KMS-11 (cell line): ENCODE results near the gene DENND5B.
"Not testable (repeated sequence)": the region's sequence is repeated elsewhere in the genome, so short reads cannot be mapped to it uniquely, and the experiment has no call there.

Experiments used
- H2AFZ ChIP-seq: fragments of 200-600 bp; sonication (generic); 2 replicates; pipeline ENCODE4 v1.6.1; 2016; ENCODE audit warnings: antibody characterized with exemption, mixed run types, low read depth
- H3K27ac ChIP-seq: fragments of 200-600 bp; sonication (generic); 2 replicates; pipeline ENCODE4 v1.6.1; 2016; ENCODE audit warnings: mild to moderate bottlenecking, mixed run types
- H3K27me3 ChIP-seq: fragments of 200-600 bp; sonication (generic); 2 replicates; pipeline ENCODE4 v1.6.1; 2017; ENCODE audit warnings: mild to moderate bottlenecking, low read depth, mixed run types, moderate library complexity; ENCODE audit not compliant: insufficient read depth
- H3K36me3 ChIP-seq: fragments of 200-600 bp; sonication (generic); 2 replicates; pipeline ENCODE4 v1.6.1; 2017; ENCODE audit warnings: mild to moderate bottlenecking, mixed run types; ENCODE audit not compliant: insufficient read depth
- H3K4me1 ChIP-seq: fragments of 200-600 bp; sonication (generic); 2 replicates; pipeline ENCODE4 v1.6.1; 2016; ENCODE audit warnings: mild to moderate bottlenecking, low read depth, mixed run types; ENCODE audit not compliant: poor library complexity, severe bottlenecking
- H3K4me2 ChIP-seq: fragments of 200-600 bp; sonication (generic); 2 replicates; pipeline ENCODE4 v1.7.0; 2016; ENCODE audit warnings: mild to moderate bottlenecking, mixed run types
- H3K4me3 ChIP-seq: fragments of 200-600 bp; sonication (generic); IDR thresholded peaks from 2 replicates; pipeline ENCODE4 v1.6.1; 2017; ENCODE audit warnings: low read depth, low read length, mixed read lengths; ENCODE audit not compliant: insufficient read depth
- H3K79me2 ChIP-seq: fragments of 200-600 bp; sonication (generic); 2 replicates; pipeline ENCODE4 v1.6.1; 2016; ENCODE audit warnings: low read depth, mixed run types; ENCODE audit not compliant: insufficient read depth
- H3K9ac ChIP-seq: fragments of 200-600 bp; sonication (generic); 2 replicates; pipeline ENCODE4 v1.6.1; 2016; ENCODE audit warnings: mild to moderate bottlenecking, mixed run types
- H4K20me1 ChIP-seq: fragments of 200-600 bp; sonication (generic); 2 replicates; pipeline ENCODE4 v1.6.1; 2016; ENCODE audit warnings: mild to moderate bottlenecking, mixed run types; ENCODE audit not compliant: insufficient read depth
- CTCF ChIP-seq: fragments of 200-600 bp; sonication (generic); conservative IDR thresholded peaks from 2 replicates; pipeline ENCODE4 v1.6.1; 2017; ENCODE audit warnings: low read depth, mild to moderate bottlenecking, antibody characterized with exemption, low read length, moderate library complexity, mixed read lengths

Gene DENND5B

GRCh38 chr12:31570880-31571279 lies 20.1 kb downstream of the DENND5B start:
- no peaks in the 10 kb centered on the region for H3K27me3 ChIP-seq
- H3K4me3 ChIP-seq = no peak overlapping the region
- H2AFZ ChIP-seq = no peak overlapping the region
- no peaks in the 10 kb centered on the region for H3K36me3 ChIP-seq
- H4K20me1 ChIP-seq = no peaks in the 10 kb centered on the region
- H3K4me2 ChIP-seq = no peak overlapping the region
- H3K4me1 ChIP-seq = no peaks in the 10 kb centered on the region
- no peak overlapping the region for H3K27ac ChIP-seq
- TF ChIP-seq CTCF = no peak
- no peak overlapping the region for H3K9ac ChIP-seq
- no peaks in the 10 kb centered on the region for H3K79me2 ChIP-seq

GRCh38 chr12:31569517-31569916 lies 21.4 kb downstream of the DENND5B start:
- not testable (repeated sequence) for H3K4me1 ChIP-seq

GRCh38 chr12:31568498-31568897 lies 22.4 kb downstream of the DENND5B start:
- H4K20me1 ChIP-seq = no peaks in the 10 kb centered on the region
- H3K36me3 ChIP-seq = no peaks in the 10 kb centered on the region
- H3K27me3 ChIP-seq = no peaks in the 10 kb centered on the region
- H3K4me3 ChIP-seq = no peak overlapping the region
- H3K9ac ChIP-seq = no peak overlapping the region
- no peak overlapping the region for H2AFZ ChIP-seq
- H3K4me2 ChIP-seq = no peak overlapping the region
- TF ChIP-seq CTCF = no peak
- no peaks in the 10 kb centered on the region for H3K4me1 ChIP-seq
- no peaks in the 10 kb centered on the region for H3K79me2 ChIP-seq
- H3K27ac ChIP-seq = no peak overlapping the region

More at GRCh38 chr12:31569517-31569916, 21.4 kb downstream of the DENND5B start:
- H3K79me2 ChIP-seq, H2AFZ ChIP-seq, H3K4me3 ChIP-seq, H3K4me2 ChIP-seq, H3K27ac ChIP-seq, H3K36me3 ChIP-seq, H4K20me1 ChIP-seq, H3K9ac ChIP-seq, H3K27me3 ChIP-seq: not testable (repeated sequence)

GRCh38 chr12:31567029-31567428 lies 23.9 kb downstream of the DENND5B start:
- Histone ChIP-seq H3K36me3 (no peaks in the 10 kb centered on the region), H3K4me1 (no peaks in the 10 kb centered on the region), H3K27me3 (no peaks in the 10 kb centered on the region), H3K27ac (no peak overlapping the region), H3K79me2 (no peaks in the 10 kb centered on the region), H3K9ac (no peak overlapping the region), H2AFZ (no peak overlapping the region), H3K4me3 (no peak overlapping the region), H3K4me2 (no peak overlapping the region), H4K20me1 (no peaks in the 10 kb centered on the region)
- TF ChIP-seq CTCF = no peak

- Histone ChIP-seq H3K27me3 (no peaks in the 10 kb centered on the region), H3K36me3 (no peaks in the 10 kb centered on the region), H4K20me1 (no peaks in the 10 kb centered on the region), H3K4me1 (no peaks in the 10 kb centered on the region), H3K79me2 (no peaks in the 10 kb centered on the region), H3K27ac (no peak overlapping the region), H3K9ac (no peak overlapping the region), H2AFZ (no peak overlapping the region), H3K4me2 (no peak overlapping the region), H3K4me3 (no peak overlapping the region)
- no peak for TF ChIP-seq CTCF
These were observed 24.4 kb downstream of the DENND5B start for GRCh38 chr12:31566547-31566946.
